Tibial artery (tissue), 4 donors: ENCODE data around the gene UBE2V1.

Experiments
- DNase-seq, 2 donors: peaks; one replicate each; pipeline ENCODE4 v3.0.0-alpha.2; 2019
- H3K27ac ChIP-seq, 2 donors: fragments of 200-600 bp; sonication (generic) in 1 of 2; 1 replicate in 1 of 2; 2 replicates in 1 of 2; pipeline ENCODE4 v1.5.1; 2018 to 2019; ENCODE audit warnings: mild to moderate bottlenecking in 1 of 2
- H3K27me3 ChIP-seq, 2 donors: fragments of 200-600 bp; sonication (generic) in 1 of 2; one replicate each; pipeline versions ENCODE4 v1.5.1 to v1.6.0; 2016 to 2019
- H3K36me3 ChIP-seq, 3 donors: fragments of 200-600 bp; sonication (generic) in 2 of 3; one replicate each; pipeline ENCODE4 v1.5.1; 2016 to 2019; ENCODE audit warnings: mild to moderate bottlenecking in 2 of 3
- H3K4me1 ChIP-seq, 4 donors: fragments of 200-600 bp; sonication (generic) in 2 of 4; 1 replicate in 3 of 4; 2 replicates in 1 of 4; pipeline ENCODE4 v1.5.1; 2016 to 2019
- H3K4me3 ChIP-seq, 2 donors: fragments of 200-600 bp; sonication (generic) in 1 of 2; 1 replicate in 1 of 2; 2 replicates in 1 of 2; pipeline ENCODE4 v1.5.1; 2018 to 2019; ENCODE audit warnings: mild to moderate bottlenecking in 2 of 2
- H3K9me3 ChIP-seq, 3 donors: fragments of 200-600 bp; sonication (generic) in 1 of 3; one replicate each; pipeline ENCODE4 v1.5.1; 2016 to 2019
- intact Hi-C: fragments of 100-400 bp; cut with DNase I; formaldehyde crosslinking; loops from one replicate; pipeline ENCODE4 v1.15.0; 2023; ENCODE audit warnings: low total_unique reads
- TF ChIP-seq, protein P1 (sequence below), 2 experiments: fragments of 200-600 bp in 1 of 2; fragments of 450-650 bp in 1 of 2; IDR thresholded peaks; one replicate each; pipeline ENCODE4 v1.5.1; 2017 to 2019; ENCODE audit warnings: antibody characterized with exemption in 2 of 2, mild to moderate bottlenecking in 1 of 2, moderate library complexity in 1 of 2

UBE2V1 gene

GRCh38 chr20:50127587-50128519 is 14.9 kb upstream of the UBE2V1 start:
- intact Hi-C loops = no loop called here
- no peak overlapping the region for H3K27ac ChIP-seq
- peaks cover 35 to 79% (median 63%) of the 10 kb centered on the region in 3 donors for H3K36me3 ChIP-seq

GRCh38 chr20:50126662-50127061 is 13.7 kb upstream of the UBE2V1 start:
- TF ChIP-seq, protein P1, sequence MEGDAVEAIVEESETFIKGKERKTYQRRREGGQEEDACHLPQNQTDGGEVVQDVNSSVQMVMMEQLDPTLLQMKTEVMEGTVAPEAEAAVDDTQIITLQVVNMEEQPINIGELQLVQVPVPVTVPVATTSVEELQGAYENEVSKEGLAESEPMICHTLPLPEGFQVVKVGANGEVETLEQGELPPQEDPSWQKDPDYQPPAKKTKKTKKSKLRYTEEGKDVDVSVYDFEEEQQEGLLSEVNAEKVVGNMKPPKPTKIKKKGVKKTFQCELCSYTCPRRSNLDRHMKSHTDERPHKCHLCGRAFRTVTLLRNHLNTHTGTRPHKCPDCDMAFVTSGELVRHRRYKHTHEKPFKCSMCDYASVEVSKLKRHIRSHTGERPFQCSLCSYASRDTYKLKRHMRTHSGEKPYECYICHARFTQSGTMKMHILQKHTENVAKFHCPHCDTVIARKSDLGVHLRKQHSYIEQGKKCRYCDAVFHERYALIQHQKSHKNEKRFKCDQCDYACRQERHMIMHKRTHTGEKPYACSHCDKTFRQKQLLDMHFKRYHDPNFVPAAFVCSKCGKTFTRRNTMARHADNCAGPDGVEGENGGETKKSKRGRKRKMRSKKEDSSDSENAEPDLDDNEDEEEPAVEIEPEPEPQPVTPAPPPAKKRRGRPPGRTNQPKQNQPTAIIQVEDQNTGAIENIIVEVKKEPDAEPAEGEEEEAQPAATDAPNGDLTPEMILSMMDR (IDR thresholded peaks at IDR 0.05) = no peak
- Histone ChIP-seq H3K36me3 (peaks cover 35 to 77% (median 63%) of the 10 kb centered on the region in 3 donors), H3K27ac (no peak overlapping the region), H3K27me3 (no peaks in the 10 kb centered on the region), H3K4me1 (peaks cover 0 to 22% (median 17%) of the 10 kb centered on the region in 4 donors), H3K4me3 (no peak overlapping the region), H3K9me3 (peaks cover 0 to 6% (median 0%) of the 10 kb centered on the region in 3 donors)
- DNase-seq = no peak
- intact Hi-C loops = no loop called here

More at GRCh38 chr20:50127587-50128519, 14.9 kb upstream of the UBE2V1 start:
- H3K27me3 ChIP-seq = no peaks in the 10 kb centered on the region
- no peaks in the 10 kb centered on the region for H3K9me3 ChIP-seq
- DNase-seq = no peak
- peaks cover 0 to 25% (median 18%) of the 10 kb centered on the region in 4 donors for H3K4me1 ChIP-seq
- TF ChIP-seq, protein P1 (IDR thresholded peaks at IDR 0.05) = no peak
- no peak overlapping the region for H3K4me3 ChIP-seq

DNA sequence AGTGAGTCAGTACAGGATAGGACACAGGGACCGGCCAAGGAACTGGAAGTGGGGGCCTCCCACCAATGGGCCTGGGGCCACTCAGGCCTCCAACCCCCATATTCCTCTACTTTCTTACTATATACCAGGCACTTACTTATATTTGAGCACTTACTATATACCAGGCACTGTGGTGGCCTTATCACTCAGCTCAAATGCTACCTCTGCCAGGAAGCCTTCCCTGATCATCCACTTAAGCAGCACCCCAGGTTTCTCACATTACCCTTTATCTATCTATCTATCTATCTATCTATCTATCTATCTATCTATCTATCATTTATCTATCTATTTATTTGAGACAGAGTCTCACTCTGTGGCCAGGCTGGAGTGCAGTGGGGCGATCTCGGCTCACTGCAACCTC is 12.3 kb upstream of the UBE2V1 start:
- no peak overlapping the region for H3K27ac ChIP-seq
- peaks cover 0 to 13% (median 10%) of the 10 kb centered on the region in 4 donors for H3K4me1 ChIP-seq
- H3K36me3 ChIP-seq = peaks cover 35 to 68% (median 63%) of the 10 kb centered on the region in 3 donors
- TF ChIP-seq, protein P1 (IDR thresholded peaks at IDR 0.05) = no peak
- peaks cover 0 to 6% (median 0%) of the 10 kb centered on the region in 3 donors for H3K9me3 ChIP-seq
- H3K27me3 ChIP-seq = no peaks in the 10 kb centered on the region
- no peak for DNase-seq
- H3K4me3 ChIP-seq = no peak overlapping the region
- intact Hi-C loops = no loop called here

DNA sequence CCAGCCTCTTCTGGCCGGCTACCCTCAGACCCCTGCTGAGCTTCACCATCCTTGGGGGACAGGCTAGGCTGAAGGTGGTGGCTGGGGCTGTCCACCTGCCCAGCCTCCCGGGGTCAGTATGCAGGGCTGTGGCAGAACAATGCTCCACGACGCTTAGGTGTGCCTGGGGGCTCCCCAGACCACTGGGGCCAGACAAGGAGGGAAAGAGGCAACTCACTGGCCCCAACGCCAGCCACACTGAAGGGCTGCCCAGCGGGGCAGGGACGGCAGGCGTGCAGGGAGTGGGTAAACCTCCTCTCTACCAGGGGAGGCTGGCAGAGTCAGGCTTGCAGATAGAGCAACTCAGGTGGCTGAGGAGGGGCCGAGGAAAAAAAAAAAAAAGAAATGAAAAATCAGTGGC is 11.5 kb upstream of the UBE2V1 start:
- H3K9me3 ChIP-seq = peaks cover 0 to 6% (median 0%) of the 10 kb centered on the region in 3 donors
- H3K36me3 ChIP-seq = peaks cover 35 to 63% (median 62%) of the 10 kb centered on the region in 3 donors
- no peaks in the 10 kb centered on the region for H3K27me3 ChIP-seq
- TF ChIP-seq, protein P1 (IDR thresholded peaks at IDR 0.05) = no peak
- no peak overlapping the region for H3K4me3 ChIP-seq
- intact Hi-C loops = no loop called here
- H3K27ac ChIP-seq = no peak overlapping the region
- H3K4me1 ChIP-seq = peaks cover 0 to 6% (median 4%) of the 10 kb centered on the region in 4 donors
- no peak for DNase-seq

GRCh38 chr20:50123418-50123817 is 10.5 kb upstream of the UBE2V1 start:
- H3K4me3 ChIP-seq = no peak overlapping the region
- peaks cover 0 to 6% (median 3%) of the 10 kb centered on the region in 4 donors for H3K4me1 ChIP-seq
- peaks cover 0 to 6% (median 0%) of the 10 kb centered on the region in 3 donors for H3K9me3 ChIP-seq
- no peaks in the 10 kb centered on the region for H3K27me3 ChIP-seq
- H3K36me3 ChIP-seq = peaks cover 34 to 52% (median 51%) of the 10 kb centered on the region in 3 donors
- TF ChIP-seq, protein P1 (IDR thresholded peaks at IDR 0.05) = no peak
- H3K27ac ChIP-seq = no peak overlapping the region
- DNase-seq = no peak
- intact Hi-C loops = no loop called here
